Muscle layer of colon (tissue), 2 donors: ENCODE data around the gene ORMDL2.
"Not testable (repeated sequence)": the region's sequence is repeated elsewhere in the genome, so short reads cannot be mapped to it uniquely, and the experiment has no call there.

ENCODE experiments used
- H3K27ac ChIP-seq: one replicate; pipeline ENCODE4 v1.7.0; 2013; ENCODE audit warnings: low read depth, mild to moderate bottlenecking, low read length, moderate library complexity
- H3K27me3 ChIP-seq, 2 donors: one replicate each; pipeline ENCODE4 v1.7.0; 2013; ENCODE audit warnings: low read length in 2 of 2, mild to moderate bottlenecking in 2 of 2; ENCODE audit not compliant: insufficient read depth in 2 of 2, control insufficient read depth in 1 of 2
- H3K36me3 ChIP-seq: one replicate; pipeline ENCODE4 v1.7.0; 2013; ENCODE audit warnings: mild to moderate bottlenecking, low read length; ENCODE audit not compliant: insufficient read depth
- H3K4me1 ChIP-seq: one replicate; pipeline ENCODE4 v1.7.0; 2013; ENCODE audit warnings: mild to moderate bottlenecking, low read length; ENCODE audit not compliant: insufficient read depth
- H3K4me3 ChIP-seq, 2 donors: one replicate each; pipeline ENCODE4 v1.7.0; 2013; ENCODE audit warnings: low read length in 2 of 2, low read depth in 1 of 2, mild to moderate bottlenecking in 1 of 2, moderate library complexity in 1 of 2
- H3K9ac ChIP-seq: one replicate; pipeline ENCODE4 v1.7.0; 2013; ENCODE audit warnings: low read length
- H3K9me3 ChIP-seq: one replicate; pipeline ENCODE4 v1.7.0; 2013; ENCODE audit warnings: mild to moderate bottlenecking, low read length
- donor health status: abdominal sarcoma.
- donor health status: Adenocarcinoma of cecum.

The ORMDL2 gene

DNA sequence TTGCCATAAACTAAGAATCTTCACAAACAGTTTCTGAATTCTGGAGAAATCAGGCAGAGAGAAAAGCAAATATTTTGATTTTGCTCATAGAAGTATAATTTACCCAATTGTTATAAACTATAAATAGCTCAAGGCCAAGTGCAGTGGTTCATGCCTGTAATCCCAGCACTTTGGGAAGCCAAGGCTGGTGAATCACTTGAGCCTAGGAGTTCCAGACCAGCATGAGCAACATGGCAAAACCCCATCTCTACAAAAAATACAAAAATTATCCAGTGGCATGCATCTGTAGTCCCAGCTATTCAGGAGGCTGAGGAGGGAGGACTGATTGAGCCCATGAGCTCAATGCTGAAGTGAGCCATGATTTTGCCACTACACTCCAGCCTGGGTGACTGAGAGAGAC lies 44.4 kb downstream of the ORMDL2 start:
- H3K9me3 ChIP-seq: no peaks in the 10 kb centered on the region
- H3K27ac ChIP-seq: no peak overlapping the region
- no peak overlapping the region for H3K9ac ChIP-seq
- H3K27me3 ChIP-seq: no peaks in the 10 kb centered on the region
- no peak overlapping the region for H3K4me3 ChIP-seq
- H3K4me1 ChIP-seq: no peaks in the 10 kb centered on the region
- H3K36me3 ChIP-seq: no peaks in the 10 kb centered on the region

DNA sequence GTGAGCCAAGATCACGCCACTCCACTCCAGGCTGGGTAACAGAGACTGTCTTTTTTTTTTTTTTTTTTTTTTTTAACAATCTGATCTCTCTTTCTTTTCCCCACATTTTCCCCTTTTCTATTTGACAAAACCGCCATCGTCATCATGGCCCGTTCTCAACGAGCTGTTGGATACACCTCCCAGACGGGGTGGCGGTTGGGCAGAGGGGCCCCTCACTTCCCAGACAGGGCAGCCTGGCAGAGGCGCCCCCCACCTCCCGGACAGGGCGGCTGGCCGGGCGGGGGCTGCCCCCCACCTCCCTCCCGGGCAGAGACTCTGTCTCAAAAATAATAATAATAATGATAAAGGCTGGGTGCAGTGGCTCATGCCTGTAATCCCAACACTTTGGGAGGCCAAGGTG lies 45.1 kb downstream of the ORMDL2 start:
- not testable (repeated sequence) for H3K4me3 ChIP-seq, H3K4me1 ChIP-seq, H3K9ac ChIP-seq, H3K9me3 ChIP-seq, H3K27ac ChIP-seq, H3K27me3 ChIP-seq, H3K36me3 ChIP-seq

DNA sequence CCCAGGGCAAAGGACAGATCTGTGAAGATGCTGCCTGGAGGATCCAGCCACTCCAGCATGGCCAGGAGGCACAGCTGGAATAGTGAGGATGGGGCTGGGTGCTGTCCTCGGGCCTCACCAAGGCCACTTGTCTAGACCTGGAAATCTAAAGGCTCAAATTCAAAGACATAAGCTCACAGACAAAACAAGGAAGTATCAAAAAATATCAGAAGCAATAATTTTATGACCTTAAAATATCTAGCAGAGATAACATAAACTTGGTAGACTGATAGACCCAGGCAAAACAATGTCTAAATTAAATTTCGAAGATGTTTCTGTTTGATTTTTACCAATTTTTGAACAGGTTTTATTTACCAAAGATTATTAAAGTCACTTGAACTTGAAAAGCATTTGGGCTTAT lies 47.5 kb downstream of the ORMDL2 start:
- Histone ChIP-seq H3K9ac (no peak overlapping the region), H3K27ac (no peak overlapping the region), H3K36me3 (no peaks in the 10 kb centered on the region), H3K4me3 (no peak overlapping the region), H3K27me3 (no peaks in the 10 kb centered on the region), H3K9me3 (no peaks in the 10 kb centered on the region), H3K4me1 (no peaks in the 10 kb centered on the region)

DNA sequence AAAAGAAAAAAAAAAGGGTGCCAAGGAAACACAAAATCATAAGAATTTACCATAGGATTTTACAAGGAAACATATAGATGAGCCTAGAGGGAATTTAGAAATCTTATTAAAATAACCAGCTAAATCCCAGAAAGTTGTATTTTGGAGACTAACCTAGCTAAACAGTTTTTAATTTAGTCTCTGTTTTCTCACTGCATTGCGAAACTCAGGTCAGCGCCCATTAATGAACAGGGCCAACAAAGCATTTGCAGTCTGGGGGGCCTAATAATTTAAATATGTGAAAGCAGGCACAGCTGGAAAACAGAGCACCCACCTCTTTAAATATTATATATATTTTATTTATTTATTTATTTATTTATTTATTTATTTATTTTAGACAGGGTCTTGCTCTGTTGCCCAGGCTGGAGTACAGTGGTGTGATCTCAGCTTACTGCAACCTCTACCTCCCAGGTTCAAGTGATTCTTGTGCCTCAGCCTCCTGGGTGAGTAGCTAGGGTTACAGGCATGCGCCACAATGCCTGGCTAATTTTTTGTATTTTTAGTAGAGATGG lies 48.7 kb downstream of the ORMDL2 start:
- H3K9ac ChIP-seq, H3K27me3 ChIP-seq, H3K4me1 ChIP-seq, H3K9me3 ChIP-seq, H3K36me3 ChIP-seq, H3K4me3 ChIP-seq, H3K27ac ChIP-seq: not testable (repeated sequence)
